Neuronal stem cell (in vitro differentiated cells): ENCODE measurements around the gene ZNF683.
A peak's percentile ranks its signal among the peaks of the same experiment; 100 is the strongest.
"Not testable (repeated sequence)": the region's sequence is repeated elsewhere in the genome, so short reads cannot be mapped to it uniquely, and the experiment has no call there.

Experiments
- DNase-seq: peaks from one replicate; pipeline ENCODE4 v3.0.0-alpha.2; 2013; ENCODE audit warnings: low spot score
- H2AFZ ChIP-seq: one replicate; pipeline ENCODE4 v1.6.1; 2013; ENCODE audit warnings: mild to moderate bottlenecking, low read length, inconsistent platforms
- H2AK5ac ChIP-seq: 2 replicates; pipeline ENCODE4 v1.6.1; 2013; ENCODE audit warnings: low read depth, mild to moderate bottlenecking, inconsistent platforms, low read length, moderate library complexity, mixed read lengths
- H2BK120ac ChIP-seq: 2 replicates; pipeline ENCODE4 v1.6.1; 2013; ENCODE audit warnings: low read depth, mild to moderate bottlenecking, inconsistent platforms, low read length, moderate library complexity, mixed read lengths
- H2BK12ac ChIP-seq: one replicate; pipeline ENCODE4 v1.6.1; 2013; ENCODE audit warnings: low read length, inconsistent platforms
- H2BK15ac ChIP-seq: 2 replicates; pipeline ENCODE4 v1.6.1; 2013; ENCODE audit warnings: mild to moderate bottlenecking, low read length, inconsistent platforms, mixed read lengths
- H2BK5ac ChIP-seq: one replicate; pipeline ENCODE4 v1.6.1; 2013; ENCODE audit warnings: inconsistent platforms, mild to moderate bottlenecking, low read length, moderate library complexity
- H3K14ac ChIP-seq: one replicate; pipeline ENCODE4 v1.6.1; 2013; ENCODE audit warnings: low read length, inconsistent platforms
- H3K18ac ChIP-seq: 2 replicates; pipeline ENCODE4 v1.6.1; 2013; ENCODE audit warnings: low read length, inconsistent platforms
- H3K23ac ChIP-seq: 2 replicates; pipeline ENCODE4 v1.6.1; 2013; ENCODE audit warnings: low read depth, mild to moderate bottlenecking, mixed read lengths, low read length, inconsistent platforms; ENCODE audit not compliant: poor library complexity
- H3K27ac ChIP-seq: replicated peaks from 3 replicates; pipeline ENCODE4 v1.5.1; 2013; ENCODE audit warnings: low read length, inconsistent platforms
- H3K27me3 ChIP-seq, 3 experiments: 2 replicates each; pipeline ENCODE4 v1.6.1; 2013; ENCODE audit warnings: low read length in 3 of 3, mild to moderate bottlenecking in 2 of 3, inconsistent platforms in 1 of 3, low read depth in 1 of 3, mixed read lengths in 1 of 3, moderate library complexity in 1 of 3; ENCODE audit not compliant: control insufficient read depth in 3 of 3, insufficient read depth in 3 of 3
- H3K36me3 ChIP-seq, 2 donors: replicated peaks in 1 of 2; 2 replicates each; pipeline ENCODE4 v1.6.1; 2013; ENCODE audit warnings: low read length in 2 of 2; ENCODE audit not compliant: control insufficient read depth in 2 of 2, insufficient read depth in 2 of 2
- H3K4ac ChIP-seq: 2 replicates; pipeline ENCODE4 v1.6.1; 2013; ENCODE audit warnings: inconsistent platforms, mild to moderate bottlenecking, low read length, moderate library complexity
- H3K4me1 ChIP-seq, 2 donors: 1 replicate in 1 of 2; 2 replicates in 1 of 2; pipeline ENCODE4 v1.6.1; 2013; ENCODE audit warnings: low read length in 2 of 2, low read depth in 1 of 2; ENCODE audit not compliant: control insufficient read depth in 2 of 2, insufficient read depth in 1 of 2
- H3K4me2 ChIP-seq: one replicate; pipeline ENCODE4 v1.6.1; 2013; ENCODE audit warnings: mild to moderate bottlenecking, low read length, inconsistent platforms; ENCODE audit not compliant: insufficient read depth, poor library complexity, severe bottlenecking
- H3K4me3 ChIP-seq, 2 donors: 2 replicates each; pipeline ENCODE4 v1.5.1; 2013; ENCODE audit warnings: low read length in 2 of 2, mild to moderate bottlenecking in 2 of 2, inconsistent platforms in 1 of 2, moderate library complexity in 1 of 2
- H3K79me1 ChIP-seq: one replicate; pipeline ENCODE4 v1.6.1; 2013; ENCODE audit warnings: low read depth, mild to moderate bottlenecking, inconsistent platforms, low read length, moderate library complexity
- H3K9ac ChIP-seq: one replicate; pipeline ENCODE4 v1.6.1; 2013; ENCODE audit warnings: mild to moderate bottlenecking, low read depth, low read length, inconsistent platforms; ENCODE audit not compliant: poor library complexity
- H3K9me3 ChIP-seq, 2 donors: replicated peaks in 1 of 2; 2 replicates each; pipeline versions ENCODE3 to v1.6.1; 2013; ENCODE audit warnings: low read length in 2 of 2, mild to moderate bottlenecking in 2 of 2, inconsistent platforms in 1 of 2, low read depth in 1 of 2, mixed read lengths in 1 of 2, moderate library complexity in 1 of 2; ENCODE audit not compliant: control insufficient read depth in 2 of 2, insufficient read depth in 1 of 2
- H4K8ac ChIP-seq: one replicate; pipeline ENCODE4 v1.6.1; 2013; ENCODE audit warnings: low read depth, mild to moderate bottlenecking, inconsistent platforms, low read length, moderate library complexity
- H4K91ac ChIP-seq: one replicate; pipeline ENCODE4 v1.6.1; 2013; ENCODE audit warnings: low read length, low read depth, mild to moderate bottlenecking, inconsistent platforms; ENCODE audit not compliant: poor library complexity
- WGBS, 2 donors: extraction: QIAGEN DNeasy Blood & Tissue Kit; methylation state at CpG; one replicate each; pipeline ENCODE4 v1.1.7; 2013; ENCODE audit warnings: missing lambda C conversion rate in 2 of 2, mixed read lengths in 1 of 2; ENCODE audit not compliant: insufficient read length in 2 of 2, insufficient replicate concordance in 1 of 2; ENCODE audit errors: extremely low coverage in 2 of 2; 5-methylcytosine and 5-hydroxymethylcytosine counted together

The ZNF683 gene

GRCh38 chr1:26374361-26374760, 1.8 kb upstream of the ZNF683 start:
- not testable (repeated sequence) for H2BK5ac ChIP-seq, H2BK12ac ChIP-seq, H3K4ac ChIP-seq, H2BK15ac ChIP-seq, H3K4me3 ChIP-seq, DNase-seq, H3K79me1 ChIP-seq, H3K18ac ChIP-seq, H4K8ac ChIP-seq, H2BK120ac ChIP-seq, H4K91ac ChIP-seq, H3K4me2 ChIP-seq, H3K9me3 ChIP-seq, H3K36me3 ChIP-seq, H3K14ac ChIP-seq, H3K9ac ChIP-seq, H3K23ac ChIP-seq, H3K27me3 ChIP-seq, H3K27ac ChIP-seq, H3K4me1 ChIP-seq
- WGBS, 2 donors, result no CpG with 5 or more reads among the region's 2 CpGs
- Histone ChIP-seq H2AK5ac (peak overlapping the region; percentile 15), H2AFZ (peak overlapping the region; percentile 16)

GRCh38 chr1:26373789-26374188, 1.2 kb upstream of the ZNF683 start:
- H2BK15ac ChIP-seq, result no peak overlapping the region
- H2AK5ac ChIP-seq, result no peak overlapping the region
- H3K4me2 ChIP-seq, result no peak overlapping the region
- H3K18ac ChIP-seq, result no peak overlapping the region
- no peak overlapping the region for H3K27ac ChIP-seq
- H2AFZ ChIP-seq, result peak overlapping the region; percentile 16
- no peak for DNase-seq
- no peak overlapping the region for H3K14ac ChIP-seq
- H2BK5ac ChIP-seq, result no peak overlapping the region
- H3K4ac ChIP-seq, result no peak overlapping the region
- H3K23ac ChIP-seq, result no peak overlapping the region
- no peaks in the 10 kb centered on the region for H3K79me1 ChIP-seq
- H3K4me1 ChIP-seq, result peaks cover 0 to 1% of the 10 kb centered on the region in 2 donors
- no peak overlapping the region for H3K9ac ChIP-seq
- H2BK12ac ChIP-seq, result no peak overlapping the region
- no peak overlapping the region for H4K91ac ChIP-seq
- no peak overlapping the region for H4K8ac ChIP-seq
- H3K36me3 ChIP-seq, result no peaks in the 10 kb centered on the region
- peaks cover 3 to 7% of the 10 kb centered on the region in 2 donors for H3K9me3 ChIP-seq
- no peak overlapping the region for H3K4me3 ChIP-seq
- no CpG with 5 or more reads among the region's 2 CpGs for WGBS, 2 donors
- H3K27me3 ChIP-seq, result peaks cover 0 to 6% (median 0%) of the 10 kb centered on the region in 3 experiments
- H2BK120ac ChIP-seq, result no peak overlapping the region

GRCh38 chr1:26373281-26373680, 731 bp upstream of the ZNF683 start:
- Histone ChIP-seq H3K4me3 (no peak overlapping the region), H3K4ac (no peak overlapping the region), H2BK120ac (no peak overlapping the region), H3K36me3 (no peaks in the 10 kb centered on the region), H3K14ac (no peak overlapping the region), H3K18ac (no peak overlapping the region), H3K4me1 (peaks cover 0 to 1% of the 10 kb centered on the region in 2 donors), H3K27ac (no peak overlapping the region), H3K4me2 (no peak overlapping the region), H4K91ac (no peak overlapping the region), H2BK5ac (no peak overlapping the region), H2BK15ac (no peak overlapping the region), H3K79me1 (no peaks in the 10 kb centered on the region), H2AFZ (no peak overlapping the region), H3K27me3 (peaks cover 0 to 6% (median 0%) of the 10 kb centered on the region in 3 experiments), H3K23ac (no peak overlapping the region), H4K8ac (no peak overlapping the region), H2BK12ac (no peak overlapping the region), H3K9me3 (peaks cover 3 to 7% of the 10 kb centered on the region in 2 donors), H2AK5ac (no peak overlapping the region), H3K9ac (no peak overlapping the region)
- no CpG with 5 or more reads among the region's 4 CpGs for WGBS, 2 donors
- DNase-seq, result no peak

DNA sequence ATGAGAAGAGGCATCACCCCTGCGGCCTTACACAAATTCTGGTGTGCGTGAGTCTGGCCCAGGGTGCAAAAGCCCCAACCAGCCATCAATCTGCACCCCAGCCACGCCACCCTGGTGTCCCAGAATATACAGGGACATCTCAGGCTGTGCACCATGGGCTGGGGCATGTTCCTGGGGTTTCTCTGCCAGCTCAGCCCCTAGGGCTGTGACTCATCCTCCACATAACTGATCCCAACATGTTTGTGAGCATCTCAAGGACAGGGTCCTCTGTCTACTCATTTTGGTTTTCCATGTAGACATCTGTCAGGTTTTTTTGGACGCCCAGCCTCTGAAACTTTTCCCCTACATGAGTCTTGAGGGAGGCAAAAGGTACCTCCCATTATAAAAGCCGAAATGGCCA, 511 bp downstream of the ZNF683 start:
- Histone ChIP-seq H3K4me2 (no peak overlapping the region), H3K27me3 (peaks cover 0 to 6% (median 0%) of the 10 kb centered on the region in 3 experiments), H2AK5ac (no peak overlapping the region), H3K14ac (no peak overlapping the region), H3K9me3 (peaks cover 3 to 7% of the 10 kb centered on the region in 2 donors), H3K4me3 (no peak overlapping the region), H3K4me1 (peaks cover 0 to 1% of the 10 kb centered on the region in 2 donors), H3K4ac (no peak overlapping the region), H2BK15ac (no peak overlapping the region), H3K9ac (no peak overlapping the region), H2BK12ac (no peak overlapping the region), H3K79me1 (no peaks in the 10 kb centered on the region), H4K91ac (no peak overlapping the region), H2BK120ac (no peak overlapping the region), H4K8ac (no peak overlapping the region), H2AFZ (no peak overlapping the region), H3K36me3 (no peaks in the 10 kb centered on the region), H2BK5ac (no peak overlapping the region), H3K23ac (no peak overlapping the region), H3K27ac (no peak overlapping the region), H3K18ac (peak overlapping the region; percentile 8)
- DNase-seq, result no peak
- WGBS, 2 donors, result no CpG with 5 or more reads among the region's 5 CpGs
